GM12878 (cell line): ENCODE results near the gene BMP7. TPM values are rescaled to one million over a fixed set of nuclear protein-coding genes. Genes with fewer than 3 reads are reported as not detected.

Experiments used
- ATAC-seq: fragments of 200-7000 bp; cut with Tn5 transposase; 3 replicates; pipeline ENCODE4 v1.9.1; 2020; ENCODE audit warnings: mild to moderate bottlenecking, moderate library complexity
- BruUV-seq: library from RNA; stranded (reverse); fragments of 400-500 nt; replicated peaks from 2 replicates; lab custom pipeline; 2021; lab: Mats Ljungman, UMichigan
- CTCF ChIA-PET: fragments of 300-600 bp; sonication (Branson Sonifier 250); formaldehyde crosslinking; extraction: SDS; loops from one replicate; lab custom pipeline; 2021; ENCODE audit warnings: inconsistent platforms; lab: Yijun Ruan, JAX
- POLR2A ChIA-PET: fragments of 350-600 bp; formaldehyde crosslinking; extraction: SDS; loops from one replicate; lab custom pipeline; 2021; ENCODE audit warnings: inconsistent platforms; lab: Charles Lee
- RAD21 ChIA-PET: fragments of 300-600 bp; sonication (Branson Sonifier 250); formaldehyde crosslinking; loops from one replicate; lab custom pipeline; 2023; ENCODE audit warnings: antibody characterized with exemption; ENCODE audit not compliant: unreplicated experiment; lab: Charles Lee
- SMC1A ChIA-PET: fragments of 300-600 bp; sonication (Branson Sonifier 250); formaldehyde crosslinking; loops from one replicate; lab custom pipeline; 2023; ENCODE audit not compliant: unreplicated experiment, uncharacterized antibody; lab: Charles Lee
- DNase-seq: peaks from one replicate; pipeline ENCODE4 v3.0.0-alpha.2; 2011; ENCODE audit warnings: low read depth, low spot score
- FAIRE-seq: peaks from 3 replicates; lab custom pipeline; 2011; peaks lifted over from hg19 to GRCh38; lab: Jason Lieb, UNC
- H2AFZ ChIP-seq: 2 replicates; pipeline ENCODE4 v1.6.0; 2011; ENCODE audit warnings: low read depth, low read length, control low read depth; ENCODE audit not compliant: control insufficient read depth
- H3K27ac ChIP-seq: 2 replicates; pipeline ENCODE4 v1.5.1; 2011; ENCODE audit warnings: control low read depth; ENCODE audit not compliant: control insufficient read depth, insufficient read depth
- H3K27me3 ChIP-seq, 2 experiments: replicated peaks in 1 of 2; 2 replicates each; pipeline versions ENCODE4 v1.6.0 to v1.6.1; 2011; ENCODE audit warnings: low read length in 1 of 2; ENCODE audit not compliant: control insufficient read depth in 2 of 2, insufficient read depth in 2 of 2
- H3K36me3 ChIP-seq, 2 experiments: 2 replicates each; pipeline ENCODE4 v1.5.1; 2011; ENCODE audit warnings: low read length in 1 of 2; ENCODE audit not compliant: control insufficient read depth in 2 of 2, insufficient read depth in 2 of 2
- H3K4me1 ChIP-seq: 2 replicates; pipeline ENCODE4 v1.6.1; 2011; ENCODE audit warnings: mild to moderate bottlenecking, low read length, moderate library complexity, mixed read lengths; ENCODE audit not compliant: control insufficient read depth, insufficient read depth
- H3K4me2 ChIP-seq: 2 replicates; pipeline ENCODE4 v1.6.0; 2011; ENCODE audit warnings: control low read depth; ENCODE audit not compliant: control insufficient read depth, insufficient read depth
- H3K4me3 ChIP-seq: fragments of 200-600 bp; sonication (generic); 2 replicates; pipeline ENCODE4 v1.5.1; 2016
- H3K79me2 ChIP-seq: 2 replicates; pipeline ENCODE4 v1.6.0; 2011; ENCODE audit warnings: low read length; ENCODE audit not compliant: control insufficient read depth, insufficient read depth
- H3K9ac ChIP-seq: 2 replicates; pipeline ENCODE4 v1.8.0; 2011; ENCODE audit warnings: low read length, control low read depth, mixed read lengths; ENCODE audit not compliant: control insufficient read depth, insufficient read depth
- H3K9me3 ChIP-seq: replicated peaks from 3 replicates; pipeline ENCODE4 v1.5.1; 2011; ENCODE audit warnings: mild to moderate bottlenecking, low read length; ENCODE audit not compliant: control insufficient read depth, insufficient read depth
- H4K20me1 ChIP-seq: 2 replicates; pipeline ENCODE4 v1.6.0; 2011; ENCODE audit not compliant: control insufficient read depth, insufficient read depth
- EZH2 ChIP-seq: IDR thresholded peaks from 2 replicates; pipeline ENCODE4 v1.6.1; 2012; ENCODE audit warnings: low read depth, mild to moderate bottlenecking, control low read depth, inconsistent platforms, low read length, borderline replicate concordance; ENCODE audit not compliant: control insufficient read depth
- GATAD2B ChIP-seq: fragments of 450-650 bp; conservative IDR thresholded peaks from 2 replicates; pipeline ENCODE4 v1.6.1; 2017; ENCODE audit warnings: low read depth, mild to moderate bottlenecking, moderate library complexity
- HSF1 ChIP-seq: fragments of 150-350 bp; IDR thresholded peaks from 2 replicates; pipeline ENCODE4 v1.6.1; 2014; ENCODE audit warnings: mild to moderate bottlenecking, low read depth, low read length
- POLR2A ChIP-seq: IDR thresholded peaks from 2 replicates; pipeline ENCODE4 v1.6.1; 2011; ENCODE audit warnings: low read depth, mild to moderate bottlenecking, low read length
- POLR2AphosphoS2 ChIP-seq: IDR thresholded peaks from 2 replicates; pipeline ENCODE4 v1.6.1; 2011; ENCODE audit warnings: low read depth, mild to moderate bottlenecking, low read length, improper control_type of control experiment, moderate library complexity
- RAD21 ChIP-seq: IDR thresholded peaks from 2 replicates; pipeline ENCODE4 v1.6.1; 2011; ENCODE audit warnings: mild to moderate bottlenecking, low read depth, low read length, moderate library complexity; ENCODE audit not compliant: insufficient read depth
- SMC3 ChIP-seq: IDR thresholded peaks from 2 replicates; pipeline ENCODE4 v1.6.1; 2011; ENCODE audit warnings: low read length, improper control_type of control experiment, borderline replicate concordance
- SREBF1 ChIP-seq: IDR thresholded peaks from 2 replicates; pipeline ENCODE4 v1.6.1; 2012; ENCODE audit warnings: mild to moderate bottlenecking, low read length
- STAT1 ChIP-seq: fragments of 450-650 bp; conservative IDR thresholded peaks from 2 replicates; pipeline ENCODE4 v1.6.1; 2014; ENCODE audit warnings: antibody characterized with exemption, mild to moderate bottlenecking
- SUZ12 ChIP-seq: fragments of 200-600 bp; sonication (generic); IDR thresholded peaks from one replicate; pipeline ENCODE4 v1.6.1; 2018; ENCODE audit warnings: antibody characterized with exemption, mild to moderate bottlenecking; ENCODE audit not compliant: unreplicated experiment
- ZNF24 ChIP-seq: fragments of 450-650 bp; IDR thresholded peaks from 2 replicates; pipeline ENCODE4 v1.6.1; 2017; ENCODE audit warnings: antibody characterized with exemption, mild to moderate bottlenecking
- WGBS: methylation state at CpG from one replicate; pipeline ENCODE4 v1.1.6; 2016; ENCODE audit warnings: low lambda C conversion rate; ENCODE audit not compliant: insufficient replicate concordance, insufficient coverage; ENCODE audit errors: missing lambda C conversion rate; 5-methylcytosine and 5-hydroxymethylcytosine counted together
- in situ Hi-C: fragments of 300-500 bp; cut with MboI; formaldehyde crosslinking; loops from 9 replicates; pipeline ENCODE4 v1.14.3; 2018; ENCODE audit warnings: mixed read lengths
- intact Hi-C: fragments of 100-400 bp; cut with micrococcal nuclease; formaldehyde crosslinking; loops from one replicate; pipeline ENCODE4 v1.14.2; 2022; ENCODE audit not compliant: unreplicated experiment
- polyA plus RNA-seq, 11 experiments: library from polyadenylated mRNA; depleted of rRNA in 4 of 11; unstranded in 6 of 11; stranded (reverse) in 5 of 11; fragments of >200 nt; fragmentation: Nextera tagmentation in 4 of 11; fragmentation: Illumina TruSeq in 1 of 11; extraction: Ambion mirVana in 4 of 11; extraction: Trizol in 1 of 11; gene quantifications; 1 replicate in 1 of 11; 2 replicates in 10 of 11; pipeline versions ENCODE4 v1.2.1 to v1.2.3, GENCODE V29; 2011 to 2016; ENCODE audit warnings: inconsistent platforms in 2 of 11, missing spikeins in 2 of 11, low read depth in 1 of 11
- total RNA-seq, 4 experiments: library from RNA; depleted of rRNA in 3 of 4; stranded (reverse); fragments of >200 nt in 3 of 4; fragmentation: Illumina TruSeq in 1 of 4; extraction: Trizol in 1 of 4; gene quantifications; 2 replicates each; pipeline versions ENCODE4 v1.2.1 to v1.2.3, GENCODE V29; 2013 to 2021

Gene BMP7
- total and polyA plus RNA-seq, 10 of the 15 experiments (the other 5 are each of a cell fraction or from before 2014, with no cell fraction given) = 0.18 to 0.51 (median 0.28) TPM; not detected in 7

DNA sequence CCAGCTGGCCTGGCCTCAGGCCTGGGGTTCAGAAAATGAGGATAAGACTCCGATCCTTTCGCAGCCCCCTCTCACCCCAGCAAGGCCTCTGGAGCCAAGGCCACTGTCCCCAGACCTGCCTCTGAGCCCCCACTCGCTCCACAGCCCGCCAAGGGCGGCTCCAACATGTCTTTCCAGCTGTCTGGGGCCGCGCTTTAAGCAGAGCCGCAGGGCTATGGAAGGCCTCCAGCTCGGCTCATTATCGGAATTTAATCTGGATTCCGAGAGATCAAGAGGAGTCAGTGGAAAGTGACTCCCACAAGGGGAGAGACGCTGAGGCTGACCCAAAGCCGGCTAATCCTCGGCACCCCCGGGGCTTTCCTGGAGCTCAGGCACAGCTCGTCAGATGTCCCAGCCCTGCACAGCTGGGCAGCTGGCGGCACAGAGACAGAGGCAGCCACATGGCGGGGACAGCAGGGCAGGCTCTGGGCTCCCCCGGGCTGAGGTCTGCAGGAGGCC is 41.8 kb downstream of the BMP7 start:
- no peak for ATAC-seq
- no peak for FAIRE-seq
- Histone ChIP-seq H3K4me1 (no peaks in the 10 kb centered on the region), H3K36me3 (no peaks in the 10 kb centered on the region), H3K79me2 (no peaks in the 10 kb centered on the region), H3K9me3 (no peaks in the 10 kb centered on the region), H3K27ac (no peak overlapping the region), H3K4me3 (no peak overlapping the region), H3K27me3 (no peaks in the 10 kb centered on the region), H3K9ac (no peak overlapping the region), H3K4me2 (no peak overlapping the region), H4K20me1 (no peaks in the 10 kb centered on the region)
- CTCF ChIA-PET = no interaction called here
- intact Hi-C loops = no loop called here
- in situ Hi-C loops = no loop called here
- TF ChIP-seq SMC3 = no peak
- TF ChIP-seq EZH2 = no peak
- TF ChIP-seq GATAD2B = no peak
- no peak for TF ChIP-seq ZNF24
- TF ChIP-seq SUZ12 = no peak
- TF ChIP-seq POLR2AphosphoS2 = no peak
- TF ChIP-seq SREBF1 = no peak
- no peak for TF ChIP-seq RAD21
- no peak for TF ChIP-seq POLR2A
- no peak for TF ChIP-seq STAT1
- TF ChIP-seq HSF1 = no peak
- TF ChIP-seq, all 136 proteins: peak for 0
- BruUV-seq = no TSS peak
- DNase-seq = no peak
- WGBS = 33% methylated on average over 19 of the region's 19 CpGs
- H2AFZ ChIP-seq = no peak overlapping the region
- RAD21 ChIA-PET = no interaction called here
- POLR2A ChIA-PET = no interaction called here
- SMC1A ChIA-PET = no interaction called here
